SK-N-SH treated with all-trans-retinoic acid at 6 μM for 48 hours (cell line): Measurements from ENCODE around the gene SAMHD1.

Experiments
- ATAC-seq: fragments of 200-7000 bp; cut with Tn5 transposase; 3 replicates; pipeline ENCODE4 v1.9.1; 2020; ENCODE audit warnings: mild to moderate bottlenecking, moderate library complexity
- ARNTL ChIP-seq: fragments of 450-650 bp; formaldehyde crosslinking; IDR thresholded peaks from 2 replicates; pipeline ENCODE4 v1.5.0; 2020; ENCODE audit warnings: low read depth, mild to moderate bottlenecking, moderate library complexity, borderline replicate concordance
- CREB5 ChIP-seq: fragments of 250-450 bp; sonication (Bioruptor Pico); IDR thresholded peaks from 2 replicates; pipeline ENCODE4 v1.5.1; 2020; ENCODE audit warnings: low read depth, mild to moderate bottlenecking, moderate library complexity
- CSDC2 ChIP-seq: fragments of 250-450 bp; sonication (Bioruptor Pico); IDR thresholded peaks from 2 replicates; pipeline ENCODE4 v1.5.0; 2020; ENCODE audit warnings: mild to moderate bottlenecking, moderate library complexity
- CSRNP3 ChIP-seq: fragments of 250-450 bp; sonication (Bioruptor Pico); IDR thresholded peaks from 2 replicates; pipeline ENCODE4 v1.5.1; 2021; ENCODE audit warnings: mild to moderate bottlenecking, moderate library complexity
- ISL1 ChIP-seq: fragments of 250-450 bp; sonication (Bioruptor Pico); IDR thresholded peaks from 2 replicates; pipeline ENCODE4 v2.1.2; 2022; ENCODE audit warnings: mild to moderate bottlenecking, moderate library complexity
- OSR1 ChIP-seq: fragments of 250-450 bp; sonication (Bioruptor Pico); IDR thresholded peaks from 2 replicates; pipeline ENCODE4 v1.8.0; 2022; ENCODE audit warnings: moderate library complexity, mild to moderate bottlenecking, inconsistent platforms
- POU6F1 ChIP-seq: fragments of 250-450 bp; sonication (Bioruptor Pico); IDR thresholded peaks from 2 replicates; pipeline ENCODE4 v1.8.0; 2021; ENCODE audit warnings: low read depth, mild to moderate bottlenecking, moderate library complexity, borderline replicate concordance
- PPARA ChIP-seq: fragments of 250-450 bp; sonication (Bioruptor Pico); IDR thresholded peaks from 2 replicates; pipeline ENCODE4 v1.5.0; 2020; ENCODE audit warnings: mild to moderate bottlenecking, borderline replicate concordance
- RARB ChIP-seq: fragments of 250-450 bp; sonication (Bioruptor Pico); IDR thresholded peaks from 2 replicates; pipeline ENCODE4 v1.8.0; 2021; ENCODE audit warnings: mild to moderate bottlenecking, moderate library complexity
- SNAI2 ChIP-seq: fragments of 250-450 bp; sonication (Bioruptor Pico); IDR thresholded peaks from 2 replicates; pipeline ENCODE4 v1.5.0; 2020; ENCODE audit warnings: mild to moderate bottlenecking, moderate library complexity
- TCF4 ChIP-seq: fragments of 250-450 bp; sonication (Bioruptor Pico); IDR thresholded peaks from 2 replicates; pipeline ENCODE4 v1.8.0; 2021; ENCODE audit warnings: mild to moderate bottlenecking, moderate library complexity, borderline replicate concordance
- TOX ChIP-seq: fragments of 250-450 bp; sonication (Bioruptor Pico); IDR thresholded peaks from 2 replicates; pipeline ENCODE4 v1.8.0; 2021; ENCODE audit warnings: mild to moderate bottlenecking, moderate library complexity, borderline replicate concordance
- TSHZ2 ChIP-seq: fragments of 250-450 bp; sonication (Bioruptor Pico); IDR thresholded peaks from 2 replicates; pipeline ENCODE4 v1.5.0; 2020; ENCODE audit warnings: mild to moderate bottlenecking, moderate library complexity
- ZC3H10 ChIP-seq: fragments of 250-450 bp; sonication (Bioruptor Pico); IDR thresholded peaks from 2 replicates; pipeline ENCODE4 v1.5.1; 2021; ENCODE audit warnings: mild to moderate bottlenecking, moderate library complexity
- ZFP3 ChIP-seq: fragments of 250-450 bp; sonication (Bioruptor Pico); IDR thresholded peaks from 2 replicates; pipeline ENCODE4 v1.5.0; 2020; ENCODE audit warnings: mild to moderate bottlenecking, moderate library complexity
- ZFP30 ChIP-seq: fragments of 450-650 bp; formaldehyde crosslinking; IDR thresholded peaks from 2 replicates; pipeline ENCODE4 v1.5.0; 2022; ENCODE audit warnings: mild to moderate bottlenecking, moderate library complexity
- ZNF565 ChIP-seq: fragments of 450-650 bp; formaldehyde crosslinking; conservative IDR thresholded peaks from 2 replicates; pipeline ENCODE4 v1.5.0; 2020; ENCODE audit warnings: low read depth, mild to moderate bottlenecking, moderate library complexity
- ZNF70 ChIP-seq: fragments of 450-650 bp; formaldehyde crosslinking; IDR thresholded peaks from 2 replicates; pipeline ENCODE4 v1.5.0; 2020; ENCODE audit warnings: mild to moderate bottlenecking, moderate library complexity
- ZNF8 ChIP-seq: fragments of 450-650 bp; formaldehyde crosslinking; IDR thresholded peaks from 2 replicates; pipeline ENCODE4 v1.5.0; 2020; ENCODE audit warnings: mild to moderate bottlenecking, moderate library complexity

The SAMHD1 gene

GRCh38 chr20:36890586-36890985 lies 60.9 kb downstream of the SAMHD1 start:
- ATAC-seq = no peak
- no peak for TF ChIP-seq ARNTL (CRISPR knock-in tag)
- TF ChIP-seq PPARA (CRISPR knock-in tag) = no peak
- no peak for TF ChIP-seq POU6F1 (CRISPR knock-in tag)
- TF ChIP-seq ZFP3 = no peak
- TF ChIP-seq CSDC2 (CRISPR knock-in tag) = no peak
- no peak for TF ChIP-seq ZC3H10 (CRISPR knock-in tag)
- TF ChIP-seq ZNF70 (CRISPR knock-in tag) = no peak
- TF ChIP-seq CSRNP3 (CRISPR knock-in tag) = no peak
- TF ChIP-seq TOX (CRISPR knock-in tag) = no peak
- TF ChIP-seq OSR1 = no peak
- TF ChIP-seq TSHZ2 (CRISPR knock-in tag) = no peak
- TF ChIP-seq CREB5 (CRISPR knock-in tag) = no peak
- no peak for TF ChIP-seq ZNF565 (CRISPR knock-in tag)

GRCh38 chr20:36888880-36889516 lies 62.5 kb downstream of the SAMHD1 start:
- TF ChIP-seq RARB (CRISPR knock-in tag) = no peak
- no peak for TF ChIP-seq ZC3H10 (CRISPR knock-in tag)
- no peak for TF ChIP-seq CSDC2 (CRISPR knock-in tag)
- TF ChIP-seq ZNF565 (CRISPR knock-in tag) = no peak
- TF ChIP-seq CREB5 (CRISPR knock-in tag) = no peak
- TF ChIP-seq ZNF8 (CRISPR knock-in tag) = no peak
- TF ChIP-seq TSHZ2 (CRISPR knock-in tag) = no peak
- no peak for TF ChIP-seq TOX (CRISPR knock-in tag)
- no peak for TF ChIP-seq ZFP30 (CRISPR knock-in tag)
- no peak for TF ChIP-seq TCF4 (CRISPR knock-in tag)
- TF ChIP-seq POU6F1 (CRISPR knock-in tag) = no peak
- no peak for TF ChIP-seq PPARA (CRISPR knock-in tag)
- no peak for TF ChIP-seq ARNTL (CRISPR knock-in tag)
- no peak for TF ChIP-seq ISL1
- no peak for TF ChIP-seq SNAI2 (CRISPR knock-in tag)

More at GRCh38 chr20:36888880-36889516, 62.5 kb downstream of the SAMHD1 start:
- ATAC-seq = no peak
